ENCODE data around the gene TMEM170A.

The TMEM170A gene

DNA sequence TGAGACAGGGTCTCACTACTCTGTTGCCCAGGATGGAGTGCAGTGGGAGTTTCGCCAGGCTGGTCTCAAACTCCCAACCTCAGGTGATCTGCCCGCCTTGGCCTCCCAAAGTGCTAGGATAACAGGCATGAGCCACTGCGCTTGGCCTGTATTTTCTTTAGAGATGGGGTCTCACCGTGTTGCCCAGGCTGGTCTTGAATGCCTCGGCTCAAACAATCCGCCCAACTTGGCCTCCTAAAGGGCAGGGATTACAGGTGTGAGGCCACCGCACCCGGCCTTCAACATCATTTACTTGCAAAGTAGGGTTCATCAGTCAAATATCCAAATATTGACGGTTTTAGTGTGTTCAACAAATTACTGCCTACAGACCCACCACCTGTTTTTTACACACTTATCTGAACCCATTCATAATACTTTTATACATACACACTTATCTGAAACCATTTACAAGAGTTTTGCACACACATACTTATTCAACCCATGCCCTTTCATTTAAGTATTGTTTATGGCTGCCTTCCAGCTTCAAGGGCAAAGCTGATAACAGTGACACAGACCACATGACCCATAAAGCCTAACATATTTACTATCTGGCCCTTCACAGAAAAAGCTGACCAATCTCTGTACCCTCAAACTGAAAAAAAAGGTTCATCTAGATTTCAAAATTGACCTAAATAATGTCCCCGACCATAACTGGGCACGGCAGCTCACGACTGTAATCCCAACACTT, 11.9 kb downstream of the TMEM170A start:
- no peak overlapping the region for H3K4me3 ChIP-seq (ENCODE audit: low read depth, low read length)
- no peak for DNase-seq (ENCODE audit: low read depth)
- no peak for TF ChIP-seq POLR2A (IDR thresholded peaks at IDR 0.05; ENCODE audit: extremely low read depth, insufficient read length)
- no peak for TF ChIP-seq MYC (IDR thresholded peaks at IDR 0.05; ENCODE audit: low read depth, low read length)
- TF ChIP-seq, protein P1, sequence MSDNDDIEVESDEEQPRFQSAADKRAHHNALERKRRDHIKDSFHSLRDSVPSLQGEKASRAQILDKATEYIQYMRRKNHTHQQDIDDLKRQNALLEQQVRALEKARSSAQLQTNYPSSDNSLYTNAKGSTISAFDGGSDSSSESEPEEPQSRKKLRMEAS (IDR thresholded peaks at IDR 0.05; ENCODE audit: low read depth, low read length): no peak
- TF ChIP-seq, protein P2, sequence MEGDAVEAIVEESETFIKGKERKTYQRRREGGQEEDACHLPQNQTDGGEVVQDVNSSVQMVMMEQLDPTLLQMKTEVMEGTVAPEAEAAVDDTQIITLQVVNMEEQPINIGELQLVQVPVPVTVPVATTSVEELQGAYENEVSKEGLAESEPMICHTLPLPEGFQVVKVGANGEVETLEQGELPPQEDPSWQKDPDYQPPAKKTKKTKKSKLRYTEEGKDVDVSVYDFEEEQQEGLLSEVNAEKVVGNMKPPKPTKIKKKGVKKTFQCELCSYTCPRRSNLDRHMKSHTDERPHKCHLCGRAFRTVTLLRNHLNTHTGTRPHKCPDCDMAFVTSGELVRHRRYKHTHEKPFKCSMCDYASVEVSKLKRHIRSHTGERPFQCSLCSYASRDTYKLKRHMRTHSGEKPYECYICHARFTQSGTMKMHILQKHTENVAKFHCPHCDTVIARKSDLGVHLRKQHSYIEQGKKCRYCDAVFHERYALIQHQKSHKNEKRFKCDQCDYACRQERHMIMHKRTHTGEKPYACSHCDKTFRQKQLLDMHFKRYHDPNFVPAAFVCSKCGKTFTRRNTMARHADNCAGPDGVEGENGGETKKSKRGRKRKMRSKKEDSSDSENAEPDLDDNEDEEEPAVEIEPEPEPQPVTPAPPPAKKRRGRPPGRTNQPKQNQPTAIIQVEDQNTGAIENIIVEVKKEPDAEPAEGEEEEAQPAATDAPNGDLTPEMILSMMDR (IDR thresholded peaks at IDR 0.05; ENCODE audit: low read depth, low read length): no peak

DNA sequence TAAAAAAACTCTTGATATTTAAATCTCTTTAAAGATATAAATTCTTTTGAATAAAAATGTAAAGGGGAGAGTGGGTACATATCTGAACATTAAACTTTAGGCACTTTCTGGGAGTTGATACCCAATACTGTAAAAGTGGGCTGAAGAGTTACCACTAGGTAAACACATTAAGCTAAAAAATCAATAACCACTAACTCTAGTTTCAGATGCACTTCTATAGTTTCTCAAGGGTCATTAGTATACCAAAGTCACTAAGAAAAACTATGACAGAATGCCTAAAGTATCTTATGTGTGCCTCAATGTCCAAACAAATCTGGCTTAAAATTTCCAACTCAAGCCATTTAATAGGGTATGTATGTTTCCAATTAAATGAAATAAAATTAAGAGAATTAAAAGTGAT, 18.1 kb downstream of the TMEM170A start:
- TF ChIP-seq POLR2A (IDR thresholded peaks at IDR 0.05; ENCODE audit: extremely low read depth, insufficient read length) (no peak), MYC (IDR thresholded peaks at IDR 0.05; ENCODE audit: low read depth, low read length) (no peak)
- TF ChIP-seq, protein P1 (IDR thresholded peaks at IDR 0.05; ENCODE audit: low read depth, low read length): no peak
- TF ChIP-seq, protein P2 (IDR thresholded peaks at IDR 0.05; ENCODE audit: low read depth, low read length): no peak

DNA sequence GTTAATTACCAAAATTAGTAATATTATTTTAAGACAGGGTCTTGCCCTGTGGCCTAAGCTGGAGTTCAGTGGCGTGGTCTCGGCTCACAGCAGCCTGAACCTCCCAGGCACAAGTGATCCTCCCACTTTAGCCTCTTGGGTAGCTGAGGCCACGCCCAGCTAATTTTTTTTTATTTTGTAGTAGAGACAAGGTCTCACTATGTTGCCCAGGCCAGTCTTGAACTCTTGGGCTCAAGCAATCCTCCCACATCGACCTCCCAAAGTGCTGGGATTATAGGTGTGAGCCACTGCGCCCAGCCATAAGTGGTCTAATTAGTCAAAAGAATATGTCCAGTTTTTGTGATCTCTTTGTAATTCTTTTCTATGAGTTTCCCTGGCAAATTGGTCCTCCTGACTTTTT, 19.2 kb downstream of the TMEM170A start:
- no peak overlapping the region for H3K4me3 ChIP-seq (ENCODE audit: low read depth, low read length)
- no peak for DNase-seq (ENCODE audit: low read depth)
- no peak for TF ChIP-seq MYC (IDR thresholded peaks at IDR 0.05; ENCODE audit: low read depth, low read length)
- TF ChIP-seq POLR2A (IDR thresholded peaks at IDR 0.05; ENCODE audit: extremely low read depth, insufficient read length): no peak
- TF ChIP-seq, protein P1 (IDR thresholded peaks at IDR 0.05; ENCODE audit: low read depth, low read length): no peak
- TF ChIP-seq, protein P2 (IDR thresholded peaks at IDR 0.05; ENCODE audit: low read depth, low read length): no peak

More for the DNA sequence above, 18.1 kb downstream of the TMEM170A start:
- no peak for DNase-seq (ENCODE audit: low read depth)
- no peak overlapping the region for H3K4me3 ChIP-seq (ENCODE audit: low read depth, low read length)

DNA sequence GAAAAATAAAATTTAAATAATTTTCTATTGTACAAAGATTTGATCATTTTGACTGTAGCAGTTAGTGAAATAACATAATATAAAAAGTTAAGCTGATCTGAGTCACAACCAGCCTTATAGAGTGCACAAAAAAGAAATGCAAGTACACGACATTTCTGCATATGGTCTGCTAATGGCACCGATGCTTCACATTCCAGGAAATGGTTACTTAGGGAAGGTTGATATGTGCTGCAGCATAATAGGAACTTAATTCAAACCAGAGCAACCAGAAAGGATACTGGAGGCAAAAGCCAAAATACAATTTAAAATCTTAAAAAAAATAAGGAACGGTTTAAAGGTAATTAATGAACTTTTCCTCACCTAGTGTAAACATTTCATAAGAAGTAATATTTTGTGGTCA, 21.2 kb downstream of the TMEM170A start:
- no peak overlapping the region for H3K4me3 ChIP-seq (ENCODE audit: low read depth, low read length)
- TF ChIP-seq, protein P2 (IDR thresholded peaks at IDR 0.05; ENCODE audit: low read depth, low read length): no peak
- TF ChIP-seq, protein P1 (IDR thresholded peaks at IDR 0.05; ENCODE audit: low read depth, low read length): no peak
- TF ChIP-seq POLR2A (IDR thresholded peaks at IDR 0.05; ENCODE audit: extremely low read depth, insufficient read length): no peak
- DNase-seq (ENCODE audit: low read depth): no peak

DNA sequence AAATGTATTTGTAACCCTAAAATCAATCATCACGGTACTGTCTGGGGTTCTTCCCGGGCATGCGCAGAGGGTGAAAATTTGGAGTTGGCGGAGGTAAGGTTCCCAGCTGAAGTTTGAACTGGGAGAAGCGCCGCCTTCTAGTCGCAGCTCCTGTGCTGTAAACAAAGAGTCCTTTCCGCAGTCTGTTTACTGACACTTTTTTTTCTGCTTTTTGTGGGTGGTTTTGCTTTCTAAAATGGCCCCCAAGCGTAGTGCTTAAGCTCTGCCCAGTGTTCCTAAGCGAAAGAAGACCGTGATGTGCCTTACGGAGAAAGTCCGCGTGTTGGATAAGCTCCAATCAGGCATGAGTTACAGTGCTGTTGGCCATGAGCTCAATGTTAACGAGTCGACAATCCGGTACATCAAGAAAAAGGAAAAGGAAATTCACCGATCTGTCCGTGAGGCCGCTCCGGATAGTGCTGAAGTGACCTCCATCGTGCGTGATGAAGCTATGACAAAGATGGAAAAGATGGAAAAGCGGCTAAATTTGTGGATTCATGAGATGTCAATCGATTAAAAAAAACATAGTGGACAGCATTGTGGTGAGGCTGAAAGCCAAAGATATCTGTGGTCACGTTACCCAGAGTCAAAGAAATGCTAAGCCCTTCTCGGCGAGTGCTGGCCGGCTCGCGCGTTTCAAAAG, 30.6 kb downstream of the TMEM170A start:
- TF ChIP-seq, protein P1 (IDR thresholded peaks at IDR 0.05; ENCODE audit: low read depth, low read length): no peak
- no peak for TF ChIP-seq POLR2A (IDR thresholded peaks at IDR 0.05; ENCODE audit: extremely low read depth, insufficient read length)
- TF ChIP-seq, protein P2 (IDR thresholded peaks at IDR 0.05; ENCODE audit: low read depth, low read length): no peak
- no peak for TF ChIP-seq MYC (IDR thresholded peaks at IDR 0.05; ENCODE audit: low read depth, low read length)
- H3K4me3 ChIP-seq (ENCODE audit: low read depth, low read length): peak overlapping the region; percentile 66
- DNase-seq (ENCODE audit: low read depth): peak; percentile 80
